SK-N-MC (cell line): ENCODE results near the gene TRPM1.
A peak's percentile ranks its signal among the peaks of the same experiment; 100 is the strongest.

Experiments
- DNase-seq: peaks from one replicate; pipeline ENCODE4 v3.0.0-alpha.2; 2011; ENCODE audit warnings: low read depth, low spot score
- H3K27ac ChIP-seq: fragments of 200-600 bp; sonication (generic); 2 replicates; pipeline ENCODE4 v1.5.1; 2016; ENCODE audit warnings: mixed run types
- H3K36me3 ChIP-seq: fragments of 200-600 bp; sonication (generic); 2 replicates; pipeline ENCODE4 v1.6.1; 2017; ENCODE audit warnings: antibody characterized with exemption, low read length, mixed read lengths; ENCODE audit not compliant: insufficient read depth
- H3K4me3 ChIP-seq: fragments of 200-600 bp; sonication (generic); 2 replicates; pipeline ENCODE4 v1.5.1; 2016
- H3K9ac ChIP-seq: fragments of 200-600 bp; sonication (generic); 2 replicates; pipeline ENCODE4 v1.8.0; 2017; ENCODE audit warnings: mixed run types, mixed read lengths; ENCODE audit not compliant: insufficient read length
- H3K9me3 ChIP-seq: fragments of 200-600 bp; sonication (generic); 2 replicates; pipeline ENCODE4 v1.6.1; 2017; ENCODE audit warnings: low read depth, mild to moderate bottlenecking, antibody characterized with exemption, low read length, moderate library complexity, mixed read lengths
- EZH2 ChIP-seq: fragments of 200-600 bp; sonication (generic); IDR thresholded peaks from one replicate; pipeline ENCODE4 v1.6.1; 2017; ENCODE audit warnings: antibody characterized with exemption
- FOXP2 ChIP-seq: optimal IDR thresholded peaks from 2 replicates; pipeline ENCODE3; 2011; ENCODE audit warnings: mild to moderate bottlenecking, moderate library complexity; ENCODE audit not compliant: insufficient read depth; ENCODE audit errors: extremely low read length, control extremely low read depth
- POLR2AphosphoS5 ChIP-seq: IDR thresholded peaks from 2 replicates; pipeline ENCODE4 v1.6.1; 2012; ENCODE audit warnings: mild to moderate bottlenecking, low read depth, low read length, borderline replicate concordance

Gene TRPM1

DNA sequence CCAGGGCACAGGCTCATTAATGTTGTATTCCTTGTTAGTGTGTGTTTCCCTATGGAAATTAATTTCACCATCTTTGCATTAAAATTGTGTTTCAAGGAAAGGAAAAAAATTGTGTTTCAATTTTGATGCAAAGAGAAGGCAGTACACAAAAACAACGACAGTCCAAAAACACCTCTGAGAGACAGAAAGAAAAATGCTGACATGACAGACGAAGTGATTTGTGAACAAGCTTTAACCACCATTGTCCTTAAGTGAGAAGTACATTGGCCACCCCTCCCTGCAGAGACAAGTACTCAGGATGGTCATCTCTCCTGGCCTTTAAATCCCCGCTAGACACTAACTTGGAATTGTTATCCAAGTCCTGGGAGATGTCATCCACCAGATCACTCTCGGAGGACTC, 59.9 kb downstream of the TRPM1 start:
- no peak overlapping the region for H3K9ac ChIP-seq
- H3K9me3 ChIP-seq, result no peaks in the 10 kb centered on the region
- DNase-seq, result no peak
- no peak overlapping the region for H3K4me3 ChIP-seq
- TF ChIP-seq EZH2 (no peak), FOXP2 (no peak), POLR2AphosphoS5 (no peak)
- no peaks in the 10 kb centered on the region for H3K36me3 ChIP-seq
- no peak overlapping the region for H3K27ac ChIP-seq

DNA sequence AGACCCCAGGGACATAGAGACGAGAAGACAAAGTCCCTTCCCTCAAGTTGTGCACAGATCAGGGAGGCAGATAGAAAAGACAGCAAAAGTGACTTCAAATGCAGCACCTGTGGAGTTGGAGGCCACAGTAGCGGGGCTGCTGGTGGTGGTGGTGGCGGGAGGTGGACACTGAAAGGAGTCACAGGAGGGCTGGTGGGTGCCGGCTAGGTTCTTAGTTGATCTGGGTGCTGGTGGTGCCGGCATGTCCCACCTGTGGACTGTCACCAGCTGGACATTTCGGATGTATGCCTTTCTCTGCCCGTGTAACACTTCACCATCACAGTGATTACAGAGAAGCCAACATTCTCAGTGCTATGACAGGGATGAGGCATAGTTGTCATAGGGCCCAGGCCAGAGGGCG, 60.9 kb downstream of the TRPM1 start:
- no peak overlapping the region for H3K27ac ChIP-seq
- H3K4me3 ChIP-seq, result no peak overlapping the region
- no peak overlapping the region for H3K9ac ChIP-seq
- no peaks in the 10 kb centered on the region for H3K36me3 ChIP-seq
- no peaks in the 10 kb centered on the region for H3K9me3 ChIP-seq
- TF ChIP-seq EZH2 (no peak), FOXP2 (no peak), POLR2AphosphoS5 (no peak)
- DNase-seq, result no peak

- Histone ChIP-seq H3K36me3 (no peaks in the 10 kb centered on the region), H3K9me3 (no peaks in the 10 kb centered on the region), H3K9ac (no peak overlapping the region), H3K27ac (no peak overlapping the region), H3K4me3 (no peak overlapping the region)
- no peak for DNase-seq
- no peak for TF ChIP-seq EZH2
- no peak for TF ChIP-seq POLR2AphosphoS5
- TF ChIP-seq FOXP2, result no peak
These were observed 61.6 kb downstream of the TRPM1 start for GRCh38 chr15:31039961-31040360.

DNA sequence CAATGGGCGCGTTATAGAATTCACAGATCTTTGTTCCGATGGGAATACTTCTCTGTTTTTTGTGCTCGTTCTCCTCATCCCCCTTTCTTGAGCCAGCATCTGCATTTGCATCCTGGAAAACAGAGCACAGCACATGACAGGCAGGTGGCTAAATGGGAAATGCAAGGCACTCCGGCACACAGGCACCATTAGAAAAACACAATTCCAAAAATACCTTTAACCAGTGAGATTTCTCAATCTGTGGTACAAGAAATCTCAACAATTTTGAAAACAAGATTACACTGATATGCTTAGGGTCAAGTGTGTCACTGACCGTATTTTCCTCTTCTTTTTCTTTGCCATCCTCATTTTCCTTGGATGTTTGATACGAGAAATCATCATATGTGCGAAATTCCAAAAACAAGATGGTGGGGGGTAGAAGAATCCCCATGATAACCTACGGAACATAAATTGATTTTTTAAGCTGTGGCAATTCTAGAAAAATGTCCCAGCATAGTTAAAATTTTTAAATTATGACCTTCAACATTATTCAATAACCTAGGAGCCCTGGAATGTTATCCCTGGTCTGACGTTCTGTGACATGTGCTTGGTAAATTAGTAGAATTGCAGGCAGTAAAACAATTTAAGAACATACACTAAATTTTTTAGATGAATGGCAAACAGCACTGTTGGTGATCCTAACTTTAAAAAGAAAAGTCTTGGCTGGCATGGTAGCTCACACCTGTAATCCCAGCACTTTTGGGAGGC, 63.6 kb downstream of the TRPM1 start:
- Histone ChIP-seq H3K36me3 (no peaks in the 10 kb centered on the region), H3K4me3 (no peak overlapping the region), H3K9ac (no peak overlapping the region), H3K9me3 (no peaks in the 10 kb centered on the region), H3K27ac (no peak overlapping the region)
- TF ChIP-seq POLR2AphosphoS5 (no peak), FOXP2 (no peak), EZH2 (no peak)
- no peak for DNase-seq

GRCh38 chr15:31036783-31037182, 64.7 kb downstream of the TRPM1 start:
- Histone ChIP-seq H3K9ac (no peak overlapping the region), H3K4me3 (no peak overlapping the region), H3K27ac (no peak overlapping the region), H3K36me3 (no peaks in the 10 kb centered on the region), H3K9me3 (no peaks in the 10 kb centered on the region)
- DNase-seq, result no peak
- TF ChIP-seq EZH2 (no peak), POLR2AphosphoS5 (no peak), FOXP2 (no peak)

- H3K9ac ChIP-seq, result no peak overlapping the region
- H3K36me3 ChIP-seq, result no peaks in the 10 kb centered on the region
- no peak for TF ChIP-seq POLR2AphosphoS5
- no peak for TF ChIP-seq EZH2
- TF ChIP-seq FOXP2, result no peak
- H3K9me3 ChIP-seq, result no peaks in the 10 kb centered on the region
- H3K4me3 ChIP-seq, result no peak overlapping the region
- H3K27ac ChIP-seq, result no peak overlapping the region
- no peak for DNase-seq
These were observed 65.9 kb downstream of the TRPM1 start for GRCh38 chr15:31035610-31036009.

DNA sequence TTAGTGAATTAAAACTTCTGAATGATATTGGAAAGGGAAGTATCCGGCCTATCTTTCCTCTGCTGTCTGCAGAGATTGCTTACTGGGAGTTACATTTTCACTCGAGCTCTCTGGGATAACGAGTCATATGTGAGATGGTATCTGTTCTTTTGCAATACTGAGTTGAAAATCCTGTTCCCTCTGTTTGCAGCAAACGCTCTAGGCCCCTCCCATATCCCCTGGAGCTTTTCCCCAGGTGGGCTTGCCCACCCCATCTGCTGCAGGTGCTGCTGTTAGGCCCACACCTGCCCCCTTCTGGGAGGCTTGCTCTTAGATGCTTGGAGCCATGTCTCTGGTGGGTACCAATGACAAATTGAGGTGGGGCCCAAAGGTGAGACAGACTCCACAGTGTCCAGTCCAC, 67.4 kb downstream of the TRPM1 start:
- DNase-seq, result no peak
- H3K9me3 ChIP-seq, result no peaks in the 10 kb centered on the region
- no peak for TF ChIP-seq FOXP2
- no peak for TF ChIP-seq POLR2AphosphoS5
- TF ChIP-seq EZH2, result no peak
- no peak overlapping the region for H3K27ac ChIP-seq
- no peaks in the 10 kb centered on the region for H3K36me3 ChIP-seq
- no peak overlapping the region for H3K4me3 ChIP-seq
- no peak overlapping the region for H3K9ac ChIP-seq

DNA sequence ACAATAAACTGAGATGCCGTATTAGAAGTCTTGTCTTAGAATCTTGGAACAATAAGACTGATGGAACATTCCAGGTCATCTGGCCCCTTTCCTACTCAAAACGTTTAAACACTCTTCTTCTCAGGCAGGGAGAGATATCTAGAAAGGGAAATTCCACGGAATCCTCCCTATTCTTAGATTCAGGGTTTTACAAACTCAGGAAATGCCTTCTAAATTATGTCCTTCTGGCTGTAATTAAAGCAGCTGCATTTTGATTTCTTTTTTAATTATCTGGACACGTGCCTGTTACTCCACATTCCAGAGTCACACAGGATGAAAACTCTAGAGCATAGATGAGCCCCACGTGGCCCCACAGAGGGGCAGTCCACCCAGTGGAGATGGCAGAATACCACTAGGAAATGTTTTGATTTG, 68.6 kb downstream of the TRPM1 start:
- Histone ChIP-seq H3K9ac (no peak overlapping the region), H3K9me3 (no peaks in the 10 kb centered on the region), H3K27ac (peak overlapping the region; percentile 69), H3K36me3 (no peaks in the 10 kb centered on the region), H3K4me3 (peak overlapping the region; percentile 20)
- TF ChIP-seq POLR2AphosphoS5 (no peak), EZH2 (no peak), FOXP2 (no peak)
- DNase-seq, result no peak
